ENCODE data around the gene SUPT5H.

GRCh38 chr19:39469036-39469435, 23.7 kb downstream of the SUPT5H start:
- TF ChIP-seq POLR2A (IDR thresholded peaks at IDR 0.05; ENCODE audit: low read length) = no peak
- no peak for TF ChIP-seq GATA1 (IDR thresholded peaks at IDR 0.05; ENCODE audit: low read depth, low read length)

Data from erythroblast (primary cell).